A549 (cell line): ENCODE measurements around the gene BANP. TPM values are rescaled to one million over a fixed set of nuclear protein-coding genes. Genes with fewer than 3 reads are reported as not detected.

Experiments
- ATAC-seq, 2 experiments: fragments of 200-7000 bp in 1 of 2; fragments of >200 bp in 1 of 2; cut with Nextera tagmentation in 1 of 2; cut with Tn5 transposase in 1 of 2; 3 replicates each; pipeline versions ENCODE4 v1.8.0 to v1.9.1; 2018 to 2020; ENCODE audit warnings: mild to moderate bottlenecking in 1 of 2, moderate library complexity in 1 of 2
- CTCF ChIA-PET: fragments of 300-600 bp; sonication (Branson Sonifier 250); formaldehyde crosslinking; extraction: SDS; loops from one replicate; lab custom pipeline; 2021; ENCODE audit warnings: antibody characterized with exemption, inconsistent platforms; lab: Yijun Ruan, JAX
- POLR2A ChIA-PET: fragments of 350-600 bp; formaldehyde crosslinking; extraction: SDS; loops from one replicate; lab custom pipeline; 2021; ENCODE audit warnings: antibody characterized with exemption, inconsistent platforms; lab: Yijun Ruan, JAX
- DNase-seq, 2 experiments: peaks; one replicate each; pipeline versions ENCODE4 v3.0.0 to v3.0.0-alpha.2; 2011 to 2016; ENCODE audit warnings: low read depth in 1 of 2, low spot score in 1 of 2
- FAIRE-seq: peaks from 2 replicates; lab custom pipeline; 2011; peaks lifted over from hg19 to GRCh38; lab: Jason Lieb, UNC
- H3K27ac ChIP-seq, 2 experiments: fragments of >200 bp; sonication (Bioruptor Twin); formaldehyde crosslinking; 3 replicates each; pipeline ENCODE4 v1.5.1; 2016 to 2017
- H3K4me1 ChIP-seq: fragments of >200 bp; sonication (Bioruptor Twin); formaldehyde crosslinking; 3 replicates; pipeline ENCODE4 v1.6.1; 2016
- H3K4me2 ChIP-seq: fragments of >200 bp; sonication (Bioruptor Twin); formaldehyde crosslinking; 3 replicates; pipeline ENCODE4 v1.6.1; 2016
- H3K4me3 ChIP-seq: fragments of >200 bp; sonication (Bioruptor Twin); formaldehyde crosslinking; 3 replicates; pipeline ENCODE4 v1.5.1; 2016
- H3K9me3 ChIP-seq: fragments of >200 bp; sonication (Bioruptor Twin); formaldehyde crosslinking; 3 replicates; pipeline ENCODE4 v1.6.1; 2016
- ATOH8 ChIP-seq: fragments of 250-450 bp; sonication (Bioruptor Pico); IDR thresholded peaks from 2 replicates; pipeline ENCODE4 v1.5.0; 2020; ENCODE audit warnings: low read depth, mild to moderate bottlenecking, moderate library complexity
- BCL3 ChIP-seq: fragments of >200 bp; sonication (Bioruptor Twin); formaldehyde crosslinking; IDR thresholded peaks from 3 replicates; pipeline ENCODE4 v1.6.1; 2016
- ELK1 ChIP-seq: fragments of 150-350 bp; IDR thresholded peaks from 2 replicates; pipeline ENCODE4 v1.6.1; 2014; ENCODE audit warnings: low read depth, mild to moderate bottlenecking, low read length
- FOSB ChIP-seq: fragments of 250-450 bp; sonication (Bioruptor Pico); IDR thresholded peaks from 2 replicates; pipeline ENCODE4 v1.5.0; 2020; ENCODE audit warnings: mild to moderate bottlenecking, moderate library complexity
- GATA3 ChIP-seq: IDR thresholded peaks from 2 replicates; pipeline ENCODE4 v1.6.1; 2012; ENCODE audit warnings: borderline replicate concordance
- HDAC2 ChIP-seq: fragments of 200-600 bp; sonication (generic); IDR thresholded peaks from 2 replicates; pipeline ENCODE4 v1.6.1; 2016
- HOXB13 ChIP-seq: fragments of 250-450 bp; sonication (Bioruptor Pico); IDR thresholded peaks from 2 replicates; pipeline ENCODE4 v1.5.0; 2020; ENCODE audit warnings: low read depth, mild to moderate bottlenecking, moderate library complexity
- KDM1A ChIP-seq: fragments of 200-600 bp; sonication (generic); IDR thresholded peaks from 2 replicates; pipeline ENCODE4 v1.6.1; 2016; ENCODE audit warnings: low read depth, mild to moderate bottlenecking
- NPAS2 ChIP-seq: fragments of 250-450 bp; sonication (Bioruptor Pico); IDR thresholded peaks from 2 replicates; pipeline ENCODE4 v1.8.0; 2022; ENCODE audit warnings: mild to moderate bottlenecking, moderate library complexity, borderline replicate concordance
- RCOR1 ChIP-seq: fragments of 150-350 bp; IDR thresholded peaks from 2 replicates; pipeline ENCODE4 v1.6.1; 2014; ENCODE audit warnings: antibody characterized with exemption, low read length, low read depth
- RNF2 ChIP-seq: fragments of 200-600 bp; sonication (generic); IDR thresholded peaks from 2 replicates; pipeline ENCODE4 v1.6.1; 2016; ENCODE audit warnings: low read depth, mild to moderate bottlenecking, antibody characterized with exemption, moderate library complexity, borderline replicate concordance
- WGBS: methylation state at CpG from one replicate; pipeline ENCODE4 v1.1.6; 2017; ENCODE audit errors: missing lambda C conversion rate; 5-methylcytosine and 5-hydroxymethylcytosine counted together
- polyA plus RNA-seq, 4 experiments: library from polyadenylated mRNA; depleted of rRNA in 3 of 4; stranded (reverse); fragments of >200 nt; fragmentation: RNase III in 1 of 4; extraction: RNeasy Plus Mini Kit Qiagen cat#74134 plus additional on column Dnase treatment in 1 of 4; gene quantifications; 2 replicates in 3 of 4; 3 replicates in 1 of 4; pipeline ENCODE4 v1.2.3, GENCODE V29; 2011 to 2017
- small RNA-seq, 6 experiments: library from RNA; depleted of rRNA; stranded (forward); fragments of <200 nt; gene quantifications; one replicate each; pipeline ENCODE3, GENCODE V24; 2012

The BANP gene
- polyA plus RNA-seq, 2 of the 4 experiments (the other 2 are of a cell fraction): 17.1 to 17.2 TPM

GRCh38 chr16:88121886-88122580 lies 170.8 kb downstream of the BANP start:
- Histone ChIP-seq H3K4me3 (no peak overlapping the region), H3K4me1 (peaks cover 18% of the 10 kb centered on the region), H3K9me3 (no peaks in the 10 kb centered on the region), H3K27ac (no peak overlapping the region), H3K4me2 (no peak overlapping the region)
- ChIA-PET POLR2A (no interaction called here), CTCF (no interaction called here)
- TF ChIP-seq KDM1A: no peak
- no peak for TF ChIP-seq RNF2
- no peak for TF ChIP-seq ELK1
- no peak for TF ChIP-seq ATOH8 (CRISPR knock-in tag)
- no peak for TF ChIP-seq HDAC2
- no peak for TF ChIP-seq BCL3
- no peak for TF ChIP-seq HOXB13 (CRISPR knock-in tag)
- TF ChIP-seq RCOR1: no peak
- TF ChIP-seq GATA3: no peak
- TF ChIP-seq FOSB (CRISPR knock-in tag): no peak
- TF ChIP-seq NPAS2: no peak
- ATAC-seq (no peak), FAIRE-seq (no peak), DNase-seq (no peak)
- 94% methylated on average over 32 of the region's 42 CpGs for WGBS

Small RNA genes lying within 50 kb of the gene (small RNA-seq; reads per million reads assigned to genes)
- 0 reads per million in 6 experiments for gene AC127455.1

Other genes with a start within 250 kb of the BANP start
- 22.6 and 25.9 TPM in 2 replicates for gene KLHDC4, start 185.4 kb upstream of the BANP start, polyA plus RNA-seq (2011; rRNA removed)
- 34.8 to 38.2 TPM (median 37.2 TPM) in 3 replicates for gene KLHDC4, start 185.4 kb upstream of the BANP start, polyA plus RNA-seq (2017; fragmentation: RNase III; extraction: RNeasy Plus Mini Kit Qiagen cat#74134 plus additional on column Dnase treatment)
- gene SLC7A5, start 81.9 kb upstream of the BANP start, polyA plus RNA-seq (2011; rRNA removed): 265 and 326 TPM in 2 replicates
- gene SLC7A5, start 81.9 kb upstream of the BANP start, polyA plus RNA-seq (2017; fragmentation: RNase III; extraction: RNeasy Plus Mini Kit Qiagen cat#74134 plus additional on column Dnase treatment): 903 to 1,096 TPM (median 972 TPM) in 3 replicates
- gene CA5A, start 14.9 kb upstream of the BANP start, polyA plus RNA-seq (2011; rRNA removed): not detected in 2 replicates
- not detected in 3 replicates for gene CA5A, start 14.9 kb upstream of the BANP start, polyA plus RNA-seq (2017; fragmentation: RNase III; extraction: RNeasy Plus Mini Kit Qiagen cat#74134 plus additional on column Dnase treatment)